PFSK-1 (cell line): ENCODE data around the gene PCCA.

Source experiments
- FOXP2 ChIP-seq: optimal IDR thresholded peaks from 2 replicates; pipeline ENCODE3; 2011; ENCODE audit warnings: borderline replicate concordance, control low read depth, inconsistent platforms; ENCODE audit not compliant: insufficient read depth; ENCODE audit errors: extremely low read length, extremely low read depth
- POLR2AphosphoS5 ChIP-seq: IDR thresholded peaks from 2 replicates; pipeline ENCODE4 v1.6.1; 2012; ENCODE audit warnings: low read depth, mild to moderate bottlenecking, control low read depth, low read length, moderate library complexity
- SIN3A ChIP-seq: IDR thresholded peaks from 2 replicates; pipeline ENCODE4 v1.6.1; 2012; ENCODE audit warnings: mild to moderate bottlenecking, low read length, moderate library complexity, borderline replicate concordance; ENCODE audit not compliant: insufficient read depth
- TAF1 ChIP-seq: IDR thresholded peaks from 2 replicates; pipeline ENCODE4 v1.6.1; 2012; ENCODE audit warnings: low read length, control low read depth, borderline replicate concordance; ENCODE audit not compliant: insufficient read depth
- TF ChIP-seq, protein P1 (sequence below), 2 experiments: IDR thresholded peaks; 2 replicates each; pipeline versions ENCODE4 v1.6.1 to v1.8.0; 2011 to 2012; ENCODE audit warnings: low read depth in 2 of 2, low read length in 2 of 2, control low read depth in 1 of 2, inconsistent platforms in 1 of 2, mild to moderate bottlenecking in 1 of 2, moderate library complexity in 1 of 2; ENCODE audit not compliant: insufficient read depth in 1 of 2

PCCA gene

DNA sequence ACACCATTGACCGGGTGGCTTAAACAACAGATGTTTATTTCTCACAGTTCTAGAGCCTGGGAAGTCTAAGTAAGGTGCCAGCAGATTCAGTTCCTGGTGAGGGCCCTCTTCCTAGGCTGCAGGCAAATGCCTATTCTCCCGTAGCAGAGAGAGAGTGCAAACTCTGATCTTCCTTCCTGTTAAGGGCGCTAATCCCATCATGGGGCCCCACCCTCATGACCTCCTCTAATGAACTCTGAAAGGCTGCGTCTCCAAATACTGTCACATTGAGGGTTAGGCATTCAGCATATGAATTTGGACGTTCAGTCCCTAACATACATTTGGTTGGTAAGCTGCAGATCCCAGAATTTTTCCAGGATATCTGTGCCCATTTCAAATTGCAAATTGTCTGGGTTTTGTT is 370.9 kb downstream of the PCCA start:
- TF ChIP-seq TAF1 (no peak), FOXP2 (no peak), POLR2AphosphoS5 (no peak), SIN3A (no peak)
- TF ChIP-seq, protein P1, sequence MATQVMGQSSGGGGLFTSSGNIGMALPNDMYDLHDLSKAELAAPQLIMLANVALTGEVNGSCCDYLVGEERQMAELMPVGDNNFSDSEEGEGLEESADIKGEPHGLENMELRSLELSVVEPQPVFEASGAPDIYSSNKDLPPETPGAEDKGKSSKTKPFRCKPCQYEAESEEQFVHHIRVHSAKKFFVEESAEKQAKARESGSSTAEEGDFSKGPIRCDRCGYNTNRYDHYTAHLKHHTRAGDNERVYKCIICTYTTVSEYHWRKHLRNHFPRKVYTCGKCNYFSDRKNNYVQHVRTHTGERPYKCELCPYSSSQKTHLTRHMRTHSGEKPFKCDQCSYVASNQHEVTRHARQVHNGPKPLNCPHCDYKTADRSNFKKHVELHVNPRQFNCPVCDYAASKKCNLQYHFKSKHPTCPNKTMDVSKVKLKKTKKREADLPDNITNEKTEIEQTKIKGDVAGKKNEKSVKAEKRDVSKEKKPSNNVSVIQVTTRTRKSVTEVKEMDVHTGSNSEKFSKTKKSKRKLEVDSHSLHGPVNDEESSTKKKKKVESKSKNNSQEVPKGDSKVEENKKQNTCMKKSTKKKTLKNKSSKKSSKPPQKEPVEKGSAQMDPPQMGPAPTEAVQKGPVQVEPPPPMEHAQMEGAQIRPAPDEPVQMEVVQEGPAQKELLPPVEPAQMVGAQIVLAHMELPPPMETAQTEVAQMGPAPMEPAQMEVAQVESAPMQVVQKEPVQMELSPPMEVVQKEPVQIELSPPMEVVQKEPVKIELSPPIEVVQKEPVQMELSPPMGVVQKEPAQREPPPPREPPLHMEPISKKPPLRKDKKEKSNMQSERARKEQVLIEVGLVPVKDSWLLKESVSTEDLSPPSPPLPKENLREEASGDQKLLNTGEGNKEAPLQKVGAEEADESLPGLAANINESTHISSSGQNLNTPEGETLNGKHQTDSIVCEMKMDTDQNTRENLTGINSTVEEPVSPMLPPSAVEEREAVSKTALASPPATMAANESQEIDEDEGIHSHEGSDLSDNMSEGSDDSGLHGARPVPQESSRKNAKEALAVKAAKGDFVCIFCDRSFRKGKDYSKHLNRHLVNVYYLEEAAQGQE (IDR thresholded peaks at IDR 0.05; ENCODE audit: insufficient read depth in 1 of 2, low read depth in 2 of 2, low read length in 2 of 2): no peak

DNA sequence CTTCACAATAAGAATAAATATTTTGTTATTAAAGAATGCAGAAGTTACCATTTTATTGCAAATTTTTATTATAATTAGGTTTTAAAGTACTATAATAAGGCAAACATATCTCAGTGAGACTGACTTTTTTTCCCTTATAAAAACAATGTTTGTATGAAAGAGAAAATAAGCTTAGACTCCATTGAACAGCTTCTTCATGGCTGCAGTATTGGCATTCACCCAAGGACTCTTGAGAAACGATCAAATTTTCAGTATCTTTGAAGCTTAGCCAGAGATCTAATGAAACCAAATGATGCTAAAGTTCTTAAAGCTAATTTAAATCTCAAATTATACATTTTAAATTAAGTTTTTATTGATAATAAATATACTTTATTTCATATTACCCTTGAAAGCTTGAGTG is 371.4 kb downstream of the PCCA start:
- TF ChIP-seq SIN3A (no peak), FOXP2 (no peak), POLR2AphosphoS5 (no peak), TAF1 (no peak)
- TF ChIP-seq, protein P1 (IDR thresholded peaks at IDR 0.05; ENCODE audit: insufficient read depth in 1 of 2, low read depth in 2 of 2, low read length in 2 of 2): no peak

DNA sequence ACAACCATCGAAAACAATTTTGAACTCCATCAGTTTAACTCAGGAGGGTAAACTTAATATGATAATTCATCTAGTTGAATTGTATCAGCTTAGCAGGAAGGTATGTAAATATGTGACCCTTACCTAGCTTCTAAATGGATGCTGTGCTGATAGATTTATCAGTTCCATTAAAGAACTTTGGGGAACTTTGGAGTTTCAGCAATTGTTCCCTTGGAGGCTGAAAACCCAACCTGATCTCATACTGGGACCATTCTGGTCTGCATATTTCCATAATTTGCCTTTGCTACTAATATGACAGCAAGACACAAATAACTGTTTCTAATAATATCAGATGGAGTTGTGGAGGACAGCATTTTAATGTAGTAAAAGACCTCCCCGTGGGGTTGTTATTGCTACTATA is 371.9 kb downstream of the PCCA start:
- TF ChIP-seq SIN3A (no peak), POLR2AphosphoS5 (no peak), TAF1 (no peak), FOXP2 (no peak)
- TF ChIP-seq, protein P1 (IDR thresholded peaks at IDR 0.05; ENCODE audit: insufficient read depth in 1 of 2, low read depth in 2 of 2, low read length in 2 of 2): no peak

DNA sequence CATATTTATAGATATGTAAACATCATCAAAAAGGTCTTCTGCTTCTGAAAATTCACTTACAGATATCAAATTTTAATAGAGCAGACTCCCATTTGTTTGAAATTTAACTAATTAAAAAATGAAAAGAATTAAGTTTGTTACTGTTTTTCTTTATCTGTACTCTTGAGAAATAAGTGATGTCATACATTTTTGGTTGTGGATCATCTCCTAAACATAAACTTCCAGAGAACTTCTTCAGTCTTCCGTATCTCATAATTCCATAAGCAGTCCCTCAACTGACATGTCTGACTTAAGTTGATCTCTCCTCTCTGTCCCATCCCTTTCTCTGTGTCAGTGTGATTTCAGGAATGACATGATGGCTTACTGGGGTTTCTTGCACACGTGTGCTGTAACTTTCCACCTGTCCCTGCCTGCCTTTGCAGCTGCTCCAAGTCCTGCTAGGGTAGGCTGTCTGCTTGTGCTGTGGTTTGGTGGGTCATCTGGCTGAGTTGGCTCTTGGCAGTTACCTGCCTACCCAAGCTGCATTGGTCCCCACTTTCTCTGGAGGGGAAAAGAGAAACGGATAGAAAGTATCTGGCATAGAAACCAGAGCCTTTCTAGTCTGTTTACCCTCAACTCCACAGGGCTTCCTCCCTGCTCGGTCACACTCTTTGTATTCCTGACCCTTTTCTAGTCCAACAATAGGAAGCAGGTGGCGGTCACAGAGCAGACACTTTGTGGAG is 372.6 kb downstream of the PCCA start:
- TF ChIP-seq POLR2AphosphoS5: no peak
- TF ChIP-seq SIN3A: no peak
- no peak for TF ChIP-seq TAF1
- TF ChIP-seq, protein P1 (IDR thresholded peaks at IDR 0.05; ENCODE audit: insufficient read depth in 1 of 2, low read depth in 2 of 2, low read length in 2 of 2): no peak
- TF ChIP-seq FOXP2: no peak
